CD4-positive, alpha-beta T cell (primary cell): Measurements from ENCODE around the gene TBCD. TPM values are rescaled to one million over a fixed set of nuclear protein-coding genes. Genes with fewer than 3 reads are reported as not detected.
"Not testable (repeated sequence)": the region's sequence is repeated elsewhere in the genome, so short reads cannot be mapped to it uniquely, and the experiment has no call there.

Source experiments
- ATAC-seq: fragments of 200-7000 bp; cut with Tn5 transposase; one replicate; pipeline ENCODE4 v1.10.0; 2022; ENCODE audit warnings: mild to moderate bottlenecking; ENCODE audit not compliant: poor library complexity
- CTCF ChIA-PET: fragments of 350-600 bp; sonication (Branson Sonifier 250); formaldehyde crosslinking; loops from one replicate; lab custom pipeline; 2021; ENCODE audit warnings: antibody characterized with exemption, inconsistent platforms; lab: Charles Lee
- POLR2A ChIA-PET: fragments of 350-600 bp; sonication (Branson Sonifier 250); formaldehyde crosslinking; loops from one replicate; lab custom pipeline; 2021; ENCODE audit warnings: antibody characterized with exemption, inconsistent platforms; lab: Charles Lee
- DNase-seq, 14 experiments: peaks; one replicate each; pipeline ENCODE4 v3.0.0-alpha.2; 2013 to 2020; ENCODE audit warnings: mixed read lengths in 2 of 14
- H3K27ac ChIP-seq, 2 donors: one replicate each; pipeline versions ENCODE4 v1.5.1 to v1.7.0; 2013; ENCODE audit warnings: low read length in 2 of 2, low read depth in 1 of 2, mild to moderate bottlenecking in 1 of 2
- H3K27me3 ChIP-seq, 2 experiments: 1 replicate in 1 of 2; 2 replicates in 1 of 2; pipeline versions ENCODE4 v1.6.1 to v1.7.0; 2013; ENCODE audit warnings: low read length in 2 of 2, control low read depth in 1 of 2, mild to moderate bottlenecking in 1 of 2, moderate library complexity in 1 of 2; ENCODE audit not compliant: insufficient read depth in 2 of 2, control insufficient read depth in 1 of 2
- H3K36me3 ChIP-seq: one replicate; pipeline ENCODE4 v1.6.1; 2013; ENCODE audit warnings: low read length, control low read depth; ENCODE audit not compliant: insufficient read depth
- H3K4me1 ChIP-seq: one replicate; pipeline ENCODE4 v1.6.1; 2013; ENCODE audit warnings: low read length, control low read depth; ENCODE audit not compliant: insufficient read depth
- H3K4me3 ChIP-seq: one replicate; pipeline ENCODE4 v1.5.1; 2013; ENCODE audit warnings: mild to moderate bottlenecking, low read length, moderate library complexity
- H3K9me3 ChIP-seq, 2 experiments: 1 replicate in 1 of 2; 2 replicates in 1 of 2; pipeline versions ENCODE4 v1.6.1 to v1.7.0; 2013; ENCODE audit warnings: low read length in 2 of 2, mild to moderate bottlenecking in 2 of 2, control low read depth in 1 of 2, moderate library complexity in 1 of 2; ENCODE audit not compliant: control insufficient read depth in 1 of 2, insufficient read depth in 1 of 2
- H3K27ac Mint-ChIP-seq: one replicate; pipeline ENCODE4 v1.8.0; 2020; ENCODE audit warnings: mixed read lengths
- H3K27me3 Mint-ChIP-seq: one replicate; pipeline ENCODE4 v1.8.0; 2021; ENCODE audit warnings: mixed read lengths
- H3K36me3 Mint-ChIP-seq: one replicate; pipeline ENCODE4 v1.8.0; 2021; ENCODE audit warnings: low read depth, mixed read lengths
- H3K4me1 Mint-ChIP-seq: one replicate; pipeline ENCODE4 v1.8.0; 2021; ENCODE audit warnings: low read depth, mixed read lengths
- H3K4me3 Mint-ChIP-seq: one replicate; pipeline ENCODE4 v1.8.0; 2020; ENCODE audit warnings: mild to moderate bottlenecking, mixed read lengths
- H3K9me3 Mint-ChIP-seq: one replicate; pipeline ENCODE4 v1.8.0; 2020; ENCODE audit warnings: mixed read lengths
- intact Hi-C, 2 experiments: fragments of 100-400 bp; cut with DNase I in 1 of 2; cut with micrococcal nuclease in 1 of 2; formaldehyde crosslinking; loops; one replicate each; pipeline versions ENCODE4 v1.15.1 to v1.9.0; 2023 to 2025; cut with DNase I, micrococcal nuclease
- total RNA-seq, 174 experiments: library from RNA in 2 of 174; stranded (reverse) in 2 of 174; gene quantifications; one replicate each; pipeline ENCODE4 v1.2.3 and lab custom pipeline; 2021 to 2026
- TF ChIP-seq, protein P1 (sequence below): fragments of 200-600 bp; IDR thresholded peaks from one replicate; pipeline ENCODE4 v1.8.0; 2022; ENCODE audit warnings: antibody characterized with exemption, mild to moderate bottlenecking

The TBCD gene
- total RNA-seq, 2 experiments from 2014 or later: 74.6 to 80.3 TPM

DNA sequence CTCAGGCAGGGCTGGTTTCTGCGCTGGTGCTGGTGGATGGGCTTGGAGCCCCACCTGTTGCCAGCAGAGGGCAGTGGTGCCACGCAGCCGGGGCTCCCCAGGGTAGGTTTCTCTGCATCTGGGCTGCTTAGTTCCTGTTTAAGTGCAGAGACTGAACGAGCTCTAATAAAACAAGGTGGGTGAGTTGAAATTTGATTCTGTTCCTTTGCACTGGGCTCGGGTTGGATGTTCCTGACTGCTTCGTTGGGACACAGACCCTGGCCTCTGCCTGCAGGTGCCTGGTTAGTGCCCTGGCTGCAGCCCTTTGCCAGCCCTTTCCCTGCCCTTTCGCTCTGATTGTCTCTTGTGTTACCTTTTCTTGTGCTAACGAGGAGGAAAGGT is 30.0 kb downstream of the TBCD start:
- H3K4me1 ChIP-seq: peaks cover 13% of the 10 kb centered on the region
- H3K36me3 ChIP-seq: peaks cover 11% of the 10 kb centered on the region
- H3K4me3 ChIP-seq: no peak overlapping the region
- Mint-ChIP-seq H3K27me3 (no peaks in the 10 kb centered on the region), H3K9me3 (no peaks in the 10 kb centered on the region), H3K4me3 (no peak overlapping the region), H3K4me1 (peaks cover 12% of the 10 kb centered on the region), H3K27ac (peak overlapping the region; percentile 69), H3K36me3 (peaks cover 11% of the 10 kb centered on the region)
- CTCF ChIA-PET: interaction anchor here (0.6 to 1.7 kb wide), 11 partner anchors 76 to 418 kb away, joined by 3 to 8 read pairs (median 4); no protein-coding TSS in a partner anchor
- TF ChIP-seq, protein P1, sequence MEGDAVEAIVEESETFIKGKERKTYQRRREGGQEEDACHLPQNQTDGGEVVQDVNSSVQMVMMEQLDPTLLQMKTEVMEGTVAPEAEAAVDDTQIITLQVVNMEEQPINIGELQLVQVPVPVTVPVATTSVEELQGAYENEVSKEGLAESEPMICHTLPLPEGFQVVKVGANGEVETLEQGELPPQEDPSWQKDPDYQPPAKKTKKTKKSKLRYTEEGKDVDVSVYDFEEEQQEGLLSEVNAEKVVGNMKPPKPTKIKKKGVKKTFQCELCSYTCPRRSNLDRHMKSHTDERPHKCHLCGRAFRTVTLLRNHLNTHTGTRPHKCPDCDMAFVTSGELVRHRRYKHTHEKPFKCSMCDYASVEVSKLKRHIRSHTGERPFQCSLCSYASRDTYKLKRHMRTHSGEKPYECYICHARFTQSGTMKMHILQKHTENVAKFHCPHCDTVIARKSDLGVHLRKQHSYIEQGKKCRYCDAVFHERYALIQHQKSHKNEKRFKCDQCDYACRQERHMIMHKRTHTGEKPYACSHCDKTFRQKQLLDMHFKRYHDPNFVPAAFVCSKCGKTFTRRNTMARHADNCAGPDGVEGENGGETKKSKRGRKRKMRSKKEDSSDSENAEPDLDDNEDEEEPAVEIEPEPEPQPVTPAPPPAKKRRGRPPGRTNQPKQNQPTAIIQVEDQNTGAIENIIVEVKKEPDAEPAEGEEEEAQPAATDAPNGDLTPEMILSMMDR: peak; percentile 97
- H3K27ac ChIP-seq: no peak overlapping the region
- POLR2A ChIA-PET: interaction anchor here (1.0 kb wide), 1 partner anchor 84 kb away, joined by 3 read pairs; no protein-coding TSS in a partner anchor
- DNase-seq: peak; percentile 77 to 90 (median 86)
- no peaks in the 10 kb centered on the region for H3K27me3 ChIP-seq
- ATAC-seq: peak; percentile 100
- H3K9me3 ChIP-seq: no peaks in the 10 kb centered on the region
- intact Hi-C loops: loop anchor here (1.0 to 10.0 kb wide), 8 partner anchors 75 to 350 kb away; no protein-coding TSS in a partner anchor

DNA sequence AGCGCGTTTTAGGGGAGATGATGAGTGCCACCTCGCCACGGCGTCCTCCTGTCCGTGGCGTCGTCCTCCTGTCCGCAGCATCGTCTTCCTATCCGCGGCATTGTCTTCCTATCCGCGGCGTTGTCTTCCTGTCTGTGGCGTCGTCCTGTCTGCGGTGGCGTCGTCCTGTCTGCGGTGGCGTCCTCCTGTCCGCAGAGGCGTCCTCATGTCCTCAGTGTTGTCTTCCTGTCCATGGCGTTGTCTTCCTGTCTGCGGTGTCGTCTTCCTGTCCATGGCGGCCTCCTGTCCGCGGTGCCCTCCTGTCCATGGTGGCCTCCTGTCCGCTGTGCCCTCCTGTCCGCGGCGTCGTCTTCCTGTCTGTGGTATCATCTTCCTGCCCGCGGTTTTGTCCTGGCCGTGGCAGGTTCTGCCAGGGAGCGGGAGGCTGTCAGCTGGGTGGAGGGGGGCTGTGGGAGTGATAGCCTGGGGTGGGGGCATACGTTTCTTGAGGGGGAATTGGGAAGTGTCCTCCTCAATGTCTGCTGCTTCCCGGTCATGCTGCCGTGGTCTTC is 30.9 kb downstream of the TBCD start:
- ChIA-PET POLR2A (no interaction called here), CTCF (interaction anchor here (1.3 to 1.7 kb wide), 2 partner anchors 82 to 131 kb away, joined by 5 to 8 read pairs; no protein-coding TSS in a partner anchor)
- no peak overlapping the region for H3K4me3 ChIP-seq
- no peaks in the 10 kb centered on the region for H3K27me3 Mint-ChIP-seq
- ATAC-seq (no peak), DNase-seq (peak in 1 of 14 experiments; percentile 52)
- no peaks in the 10 kb centered on the region for H3K9me3 Mint-ChIP-seq
- H3K36me3 ChIP-seq: peaks cover 11% of the 10 kb centered on the region
- TF ChIP-seq, protein P1: no peak
- H3K4me3 Mint-ChIP-seq: no peak overlapping the region
- peaks cover 12% of the 10 kb centered on the region for H3K4me1 Mint-ChIP-seq
- H3K4me1 ChIP-seq: peaks cover 13% of the 10 kb centered on the region
- intact Hi-C loops: loop anchor here (1.0 to 10.0 kb wide), 7 partner anchors 75 to 350 kb away; no protein-coding TSS in a partner anchor
- H3K9me3 ChIP-seq: no peaks in the 10 kb centered on the region
- peak overlapping the region; percentile 49 for H3K27ac Mint-ChIP-seq
- peaks cover 6% of the 10 kb centered on the region for H3K36me3 Mint-ChIP-seq
- H3K27ac ChIP-seq: no peak overlapping the region
- H3K27me3 ChIP-seq: no peaks in the 10 kb centered on the region

DNA sequence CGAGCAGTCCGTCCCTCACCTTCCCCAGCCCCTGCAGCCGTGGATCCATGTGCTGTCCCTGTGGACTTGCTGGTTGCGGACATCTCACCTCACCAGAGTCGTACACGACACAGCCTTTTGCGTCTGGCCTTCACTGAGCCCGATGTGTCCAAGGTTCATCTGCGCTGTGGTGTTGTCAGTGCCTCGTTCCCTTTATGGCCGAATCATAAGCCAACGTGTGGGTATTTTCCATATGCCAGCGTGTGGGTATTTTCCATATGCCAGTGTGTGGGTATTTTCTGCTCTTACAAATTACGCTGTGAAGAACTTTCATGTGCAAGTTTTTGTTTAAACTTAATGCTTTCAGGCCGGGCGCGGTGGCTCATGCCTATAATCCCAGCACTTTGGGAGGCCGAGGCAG is 31.6 kb downstream of the TBCD start:
- DNase-seq: no peak
- no peaks in the 10 kb centered on the region for H3K27me3 ChIP-seq
- TF ChIP-seq, protein P1: no peak
- no peak overlapping the region for H3K27ac ChIP-seq
- ChIA-PET CTCF (no interaction called here), POLR2A (no interaction called here)
- peaks cover 13% of the 10 kb centered on the region for H3K4me1 ChIP-seq
- Mint-ChIP-seq H3K9me3 (no peaks in the 10 kb centered on the region), H3K36me3 (peaks cover 11% of the 10 kb centered on the region), H3K4me1 (peaks cover 12% of the 10 kb centered on the region), H3K27ac (no peak overlapping the region), H3K4me3 (no peak overlapping the region), H3K27me3 (no peaks in the 10 kb centered on the region)
- intact Hi-C loops: loop anchor here (2.0 to 10.0 kb wide), 5 partner anchors 74 to 349 kb away; no protein-coding TSS in a partner anchor
- ATAC-seq: no peak
- peaks cover 11% of the 10 kb centered on the region for H3K36me3 ChIP-seq
- H3K9me3 ChIP-seq: no peaks in the 10 kb centered on the region
- H3K4me3 ChIP-seq: no peak overlapping the region

DNA sequence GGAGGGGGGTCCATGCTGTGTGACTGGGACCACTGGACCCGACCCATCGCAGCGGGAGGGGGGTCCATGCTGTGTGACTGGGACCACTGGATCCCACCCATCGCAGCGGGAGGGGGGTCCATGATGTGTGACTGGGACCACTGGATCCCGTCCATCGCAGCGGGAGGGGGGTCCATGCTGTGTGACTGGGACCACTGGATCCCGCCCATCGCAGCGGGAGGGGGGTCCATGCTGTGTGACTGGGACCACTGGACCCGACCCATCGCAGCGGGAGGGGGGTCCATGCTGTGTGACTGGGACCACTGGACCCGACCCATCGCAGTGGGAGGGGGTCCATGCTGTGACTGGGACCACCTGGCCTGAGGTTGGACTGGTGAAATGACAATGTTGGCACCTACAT is 33.7 kb downstream of the TBCD start:
- intact Hi-C loops: loop anchor here in 1 of 2 experiments (10.0 kb wide), 2 partner anchors 209 to 259 kb away; no protein-coding TSS in a partner anchor

More for the DNA sequence above, 33.7 kb downstream of the TBCD start:
- CTCF ChIA-PET, H3K9me3 ChIP-seq, H3K27me3 ChIP-seq, POLR2A ChIA-PET, H3K4me3 ChIP-seq, H3K27ac Mint-ChIP-seq, DNase-seq, H3K27me3 Mint-ChIP-seq, ATAC-seq, H3K27ac ChIP-seq, H3K9me3 Mint-ChIP-seq, H3K4me3 Mint-ChIP-seq: not testable (repeated sequence)
- Histone ChIP-seq H3K4me1 (peaks cover 13% of the 10 kb centered on the region), H3K36me3 (peaks cover 15% of the 10 kb centered on the region)
- Mint-ChIP-seq H3K4me1 (peaks cover 17% of the 10 kb centered on the region), H3K36me3 (peaks cover 11% of the 10 kb centered on the region)
